Measurements from ENCODE around the gene SPATA31C1. TPM values are rescaled to one million over a fixed set of nuclear protein-coding genes. Genes with fewer than 3 reads are reported as not detected.

Gene SPATA31C1
- total RNA-seq, 4 donors from 2014 or later = not detected

- H3K4me3 ChIP-seq = no peak overlapping the region
- TF ChIP-seq POLR2AphosphoS5 (IDR thresholded peaks at IDR 0.05) (no peak), POLR2A (IDR thresholded peaks at IDR 0.05) (no peak)
- no peaks in the 10 kb centered on the region for H3K4me1 ChIP-seq
- H3K27me3 ChIP-seq = no peaks in the 10 kb centered on the region
- 96% methylated on average over 4 of the region's 11 CpGs; no CpG with 5 or more reads in 1 of the 2 donors for WGBS, 2 donors (ENCODE audit: low coverage in 1 of 2)
- H3K9me3 ChIP-seq = no peaks in the 10 kb centered on the region
- H3K27ac ChIP-seq = no peak overlapping the region
- no peak for ATAC-seq
- no peaks in the 10 kb centered on the region for H3K36me3 ChIP-seq
Observed at GRCh38 chr9:87886210-87886932, 31.4 kb upstream of the SPATA31C1 start.

GRCh38 chr9:87886933-87887505 is 30.7 kb upstream of the SPATA31C1 start:
- H3K4me1 ChIP-seq = no peaks in the 10 kb centered on the region
- ATAC-seq = no peak
- H3K36me3 ChIP-seq = no peaks in the 10 kb centered on the region
- H3K9me3 ChIP-seq = no peaks in the 10 kb centered on the region
- H3K27ac ChIP-seq = no peak overlapping the region
- H3K27me3 ChIP-seq = no peaks in the 10 kb centered on the region
- TF ChIP-seq CTCF (IDR thresholded peaks at IDR 0.05) = no peak
- TF ChIP-seq EP300 (IDR thresholded peaks at IDR 0.05) = no peak
- TF ChIP-seq POLR2A (IDR thresholded peaks at IDR 0.05) = no peak
- TF ChIP-seq POLR2AphosphoS5 (IDR thresholded peaks at IDR 0.05) = no peak
- 100% methylated on average over 1 of the region's 13 CpGs; no CpG with 5 or more reads in 1 of the 2 donors for WGBS, 2 donors (ENCODE audit: low coverage in 1 of 2)
- H3K4me3 ChIP-seq = no peak overlapping the region

- no peaks in the 10 kb centered on the region for H3K9me3 ChIP-seq
- no peak overlapping the region for H3K4me3 ChIP-seq
- H3K27ac ChIP-seq = no peak overlapping the region
- no peaks in the 10 kb centered on the region for H3K4me1 ChIP-seq
- TF ChIP-seq CTCF (IDR thresholded peaks at IDR 0.05) (no peak), POLR2AphosphoS5 (IDR thresholded peaks at IDR 0.05) (no peak), EP300 (IDR thresholded peaks at IDR 0.05) (no peak), POLR2A (IDR thresholded peaks at IDR 0.05) (no peak)
- ATAC-seq = no peak
- whole genome bisulfite sequencing, 2 donors (ENCODE audit: low coverage in 1 of 2) = 20% methylated on average over 1 of the region's 13 CpGs; no CpG with 5 or more reads in 1 of the 2 donors
- H3K27me3 ChIP-seq = no peaks in the 10 kb centered on the region
- no peaks in the 10 kb centered on the region for H3K36me3 ChIP-seq
Observed at GRCh38 chr9:87887661-87888480, 29.9 kb upstream of the SPATA31C1 start.

- TF ChIP-seq EP300 (IDR thresholded peaks at IDR 0.05) (no peak), POLR2A (IDR thresholded peaks at IDR 0.05) (no peak), POLR2AphosphoS5 (IDR thresholded peaks at IDR 0.05) (no peak), CTCF (IDR thresholded peaks at IDR 0.05) (no peak)
- no peak overlapping the region for H3K4me3 ChIP-seq
- no peak for ATAC-seq
- no peaks in the 10 kb centered on the region for H3K36me3 ChIP-seq
- no peak overlapping the region for H3K27ac ChIP-seq
- no peaks in the 10 kb centered on the region for H3K27me3 ChIP-seq
- WGBS, 2 donors (ENCODE audit: low coverage in 1 of 2) = 67% methylated on average over 3 of the region's 6 CpGs; no CpG with 5 or more reads in 1 of the 2 donors
- H3K9me3 ChIP-seq = no peaks in the 10 kb centered on the region
- H3K4me1 ChIP-seq = no peaks in the 10 kb centered on the region
Observed at GRCh38 chr9:87888501-87888900, 29.3 kb upstream of the SPATA31C1 start.

- TF ChIP-seq POLR2A (IDR thresholded peaks at IDR 0.05) (no peak), POLR2AphosphoS5 (IDR thresholded peaks at IDR 0.05) (no peak), CTCF (IDR thresholded peaks at IDR 0.05) (no peak), EP300 (IDR thresholded peaks at IDR 0.05) (no peak)
- Histone ChIP-seq H3K4me3 (no peak overlapping the region), H3K27me3 (no peaks in the 10 kb centered on the region), H3K9me3 (peaks cover 0 to 5% (median 0%) of the 10 kb centered on the region in 3 donors), H3K27ac (no peak overlapping the region), H3K4me1 (no peaks in the 10 kb centered on the region), H3K36me3 (no peaks in the 10 kb centered on the region)
- ATAC-seq = no peak
- WGBS, 2 donors (ENCODE audit: low coverage in 1 of 2) = no CpG with 5 or more reads among the region's 12 CpGs
Observed at GRCh38 chr9:87889065-87889881, 28.5 kb upstream of the SPATA31C1 start.
